Lower leg skin (tissue), 4 donors: ENCODE measurements around the gene BBLN. TPM values are rescaled to one million over a fixed set of nuclear protein-coding genes. Genes with fewer than 3 reads are reported as not detected.
A peak's percentile ranks its signal among the peaks of the same experiment; 100 is the strongest.

Source experiments
- DNase-seq, 2 donors: peaks; one replicate each; pipeline ENCODE4 v3.0.0-alpha.2; 2019; ENCODE audit warnings: low spot score in 2 of 2
- H3K4me3 ChIP-seq: fragments of 200-600 bp; sonication (generic); 2 replicates; pipeline ENCODE4 v1.5.1; 2017; ENCODE audit warnings: mild to moderate bottlenecking, low read depth; ENCODE audit not compliant: poor library complexity, severe bottlenecking
- POLR2A ChIP-seq, 2 donors: fragments of 450-650 bp; IDR thresholded peaks; one replicate each; pipeline ENCODE4 v1.6.1; 2016 to 2017; ENCODE audit warnings: antibody characterized with exemption in 2 of 2, mild to moderate bottlenecking in 1 of 2, moderate library complexity in 1 of 2
- WGBS, 2 donors: methylation state at CpG; one replicate each; pipeline ENCODE4 v1.1.5; 2018; 5-methylcytosine and 5-hydroxymethylcytosine counted together
- intact Hi-C: fragments of 100-400 bp; cut with DNase I; formaldehyde crosslinking; loops from one replicate; pipeline ENCODE4 v1.15.0; 2023; ENCODE audit warnings: low total_unique reads
- total RNA-seq, 4 donors: library from RNA; depleted of rRNA; stranded (reverse); fragments of >200 nt; gene quantifications; one replicate each; pipeline ENCODE4 v1.1.0, GENCODE V29; 2016
- TF ChIP-seq, protein P1 (sequence below), 3 donors: fragments of 450-650 bp; IDR thresholded peaks; one replicate each; pipeline ENCODE4 v1.5.1; 2016; ENCODE audit warnings: antibody characterized with exemption in 3 of 3, mild to moderate bottlenecking in 3 of 3, moderate library complexity in 2 of 3

Gene BBLN
- total RNA-seq, 4 donors from 2014 or later = 288 to 606 (median 392) TPM

DNA sequence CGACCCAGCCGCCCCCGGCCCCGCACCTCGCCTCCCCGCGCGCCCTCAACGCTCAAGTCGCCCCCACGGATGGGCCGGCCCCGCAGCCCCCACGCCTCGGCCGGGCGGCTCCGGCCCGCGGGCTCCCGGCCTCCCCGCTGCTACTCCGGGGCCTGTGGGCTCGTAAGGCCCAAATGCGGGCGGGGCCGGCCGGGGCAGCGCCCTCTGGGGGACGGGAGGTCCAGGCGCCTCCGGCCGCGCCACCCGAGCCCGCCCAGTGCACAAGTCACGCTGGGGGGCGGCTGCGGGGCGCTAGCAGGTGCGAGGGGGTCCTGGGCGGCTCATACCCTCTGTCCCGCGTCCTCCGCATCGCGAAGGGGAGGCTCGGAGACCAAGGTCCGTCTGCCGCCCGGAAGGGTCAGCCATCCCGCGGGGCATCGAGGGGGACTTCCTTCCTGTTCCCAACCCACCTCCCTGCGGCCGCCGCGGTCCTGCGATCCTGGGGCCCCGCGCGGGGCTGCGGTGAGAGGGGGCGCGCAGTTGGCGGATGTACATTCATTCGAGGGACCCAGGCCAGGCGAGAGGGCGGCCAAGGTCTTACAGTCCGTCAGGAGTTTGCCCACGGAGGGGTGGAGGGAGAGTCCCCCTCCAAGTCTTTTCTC lies 31.5 kb downstream of the BBLN start, which contains the start of gene CIZ1:
CIZ1 (minus strand) TSS at position 167 of the 641 bp plus-strand sequence. CDS start 715 bp downstream, outside the sequence.
- peak in 1 of 2 donors; percentile 95 for DNase-seq
- no peak for TF ChIP-seq POLR2A (IDR thresholded peaks at IDR 0.05)
- TF ChIP-seq, protein P1, sequence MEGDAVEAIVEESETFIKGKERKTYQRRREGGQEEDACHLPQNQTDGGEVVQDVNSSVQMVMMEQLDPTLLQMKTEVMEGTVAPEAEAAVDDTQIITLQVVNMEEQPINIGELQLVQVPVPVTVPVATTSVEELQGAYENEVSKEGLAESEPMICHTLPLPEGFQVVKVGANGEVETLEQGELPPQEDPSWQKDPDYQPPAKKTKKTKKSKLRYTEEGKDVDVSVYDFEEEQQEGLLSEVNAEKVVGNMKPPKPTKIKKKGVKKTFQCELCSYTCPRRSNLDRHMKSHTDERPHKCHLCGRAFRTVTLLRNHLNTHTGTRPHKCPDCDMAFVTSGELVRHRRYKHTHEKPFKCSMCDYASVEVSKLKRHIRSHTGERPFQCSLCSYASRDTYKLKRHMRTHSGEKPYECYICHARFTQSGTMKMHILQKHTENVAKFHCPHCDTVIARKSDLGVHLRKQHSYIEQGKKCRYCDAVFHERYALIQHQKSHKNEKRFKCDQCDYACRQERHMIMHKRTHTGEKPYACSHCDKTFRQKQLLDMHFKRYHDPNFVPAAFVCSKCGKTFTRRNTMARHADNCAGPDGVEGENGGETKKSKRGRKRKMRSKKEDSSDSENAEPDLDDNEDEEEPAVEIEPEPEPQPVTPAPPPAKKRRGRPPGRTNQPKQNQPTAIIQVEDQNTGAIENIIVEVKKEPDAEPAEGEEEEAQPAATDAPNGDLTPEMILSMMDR (IDR thresholded peaks at IDR 0.05) = no peak
- WGBS, 2 donors = 2 to 4% methylated on average over 7 to 17 of the region's 71 CpGs
- intact Hi-C loops = no loop called here
- H3K4me3 ChIP-seq = peak within 1 kb of the TSS; percentile 72

GRCh38 chr9:128192601-128193371 lies 32.7 kb downstream of the BBLN start:
- TF ChIP-seq POLR2A (IDR thresholded peaks at IDR 0.05) = no peak
- TF ChIP-seq, protein P1 (IDR thresholded peaks at IDR 0.05) = no peak
- DNase-seq = peak; percentile 88 to 97
- no peak overlapping the region for H3K4me3 ChIP-seq
- 13 to 31% methylated on average over 25 to 56 of the region's 56 CpGs for WGBS, 2 donors
- intact Hi-C loops = no loop called here

DNA sequence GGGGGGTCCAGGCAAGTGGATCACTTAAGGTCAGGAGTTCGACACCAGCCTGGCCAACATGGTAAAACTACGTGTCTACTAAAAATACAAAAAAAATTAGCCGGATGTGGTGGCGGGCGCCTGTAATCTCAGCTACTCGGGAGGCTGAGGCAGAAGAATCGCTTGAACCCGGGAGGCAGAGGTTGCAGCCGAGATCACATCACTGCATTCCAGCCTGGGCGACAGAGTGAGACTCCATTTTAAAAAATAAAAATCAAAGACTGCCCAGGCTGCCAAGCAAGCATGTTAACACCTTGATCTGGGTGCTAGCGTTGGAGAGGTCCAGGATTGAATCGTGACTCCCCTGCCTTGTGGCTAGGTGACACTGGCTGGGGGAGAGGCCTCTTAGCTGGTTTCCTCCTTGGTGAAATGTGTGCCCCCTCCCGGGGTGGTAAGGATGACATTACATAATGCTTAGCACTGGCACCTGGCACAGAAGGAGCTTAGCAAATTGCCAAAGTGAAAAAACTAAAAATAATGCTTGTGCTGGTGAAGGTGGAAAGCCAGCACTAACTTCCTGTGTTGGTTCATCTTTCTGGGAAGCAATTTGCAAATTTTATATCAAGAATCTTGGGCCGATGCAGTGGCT lies 33.5 kb downstream of the BBLN start:
- TF ChIP-seq, protein P1 (IDR thresholded peaks at IDR 0.05) = no peak
- no peak for TF ChIP-seq POLR2A (IDR thresholded peaks at IDR 0.05)
- intact Hi-C loops = no loop called here
- 62 to 73% methylated on average over 14 of the region's 14 CpGs for WGBS, 2 donors
- H3K4me3 ChIP-seq = no peak overlapping the region
- no peak for DNase-seq

DNA sequence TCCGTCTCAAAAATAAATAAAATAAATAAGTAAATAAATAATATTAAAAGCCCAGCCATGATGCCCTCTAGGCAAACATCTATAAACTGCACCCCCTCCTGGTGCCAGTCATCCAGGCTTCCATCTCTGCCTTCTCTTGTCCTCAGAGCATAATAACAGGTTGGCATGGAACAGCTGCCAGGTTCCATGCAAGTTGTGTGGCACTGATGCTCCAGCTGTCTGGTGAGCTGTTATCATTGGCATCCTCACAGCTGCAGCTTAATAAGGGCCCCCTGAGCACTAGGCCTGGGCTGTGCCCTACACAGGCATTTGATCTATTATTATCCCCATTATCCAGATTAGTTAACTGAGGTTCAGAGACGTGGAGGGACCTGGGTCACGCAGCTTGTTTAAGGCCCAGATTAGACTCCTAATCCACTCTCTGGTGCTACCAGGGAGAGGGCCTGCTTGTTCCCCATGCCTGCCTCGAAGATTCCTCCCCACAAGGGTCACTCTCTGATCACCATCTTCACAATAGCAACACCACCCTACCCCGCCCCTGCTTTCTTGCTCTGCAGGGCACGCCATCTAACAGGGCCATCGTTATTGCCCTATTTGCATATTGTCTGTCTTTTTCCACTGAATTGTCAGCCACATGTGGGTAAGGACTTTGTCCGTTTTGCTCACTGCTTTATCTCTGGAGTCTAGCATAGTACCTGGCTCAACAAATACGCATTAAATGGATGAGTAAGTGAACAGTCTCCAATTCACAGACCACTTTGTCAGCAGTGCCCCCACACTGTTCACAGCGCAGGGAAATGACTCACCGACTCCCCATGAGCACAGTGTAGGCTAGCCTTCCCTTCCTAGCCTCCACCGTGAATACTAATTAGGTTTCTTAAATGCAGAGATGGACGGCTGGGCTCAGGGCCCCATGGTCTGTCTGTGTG lies 41.6 kb downstream of the BBLN start:
- TF ChIP-seq, protein P1 (IDR thresholded peaks at IDR 0.05) = no peak
- TF ChIP-seq POLR2A (IDR thresholded peaks at IDR 0.05) = no peak
- intact Hi-C loops = no loop called here
- no peak overlapping the region for H3K4me3 ChIP-seq
- DNase-seq = no peak
- WGBS, 2 donors = 85 to 88% methylated on average over 13 of the region's 13 CpGs

DNA sequence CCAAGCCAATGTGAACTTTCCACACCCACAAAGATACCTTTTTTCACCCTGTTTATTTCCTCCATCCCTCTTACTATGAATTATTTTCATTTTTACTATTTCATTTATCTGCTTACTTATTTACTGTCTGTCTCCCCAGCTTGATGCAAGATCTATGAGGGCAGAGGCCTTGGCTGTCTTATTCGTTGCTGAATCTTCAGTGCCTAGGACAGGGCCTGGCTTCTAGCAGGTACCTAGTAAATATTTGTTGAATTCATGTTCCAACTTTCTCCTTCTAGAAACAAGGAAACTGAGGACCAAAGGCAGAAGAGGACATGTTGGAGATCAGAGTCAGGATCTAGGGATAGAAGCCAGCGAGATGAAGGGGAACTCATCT lies 42.6 kb downstream of the BBLN start:
- intact Hi-C loops = no loop called here
- 14 to 21% methylated on average over 2 of the region's 2 CpGs for WGBS, 2 donors
- TF ChIP-seq POLR2A (IDR thresholded peaks at IDR 0.05) = no peak
- TF ChIP-seq, protein P1 (IDR thresholded peaks at IDR 0.05) = no peak
- no peak for DNase-seq
- H3K4me3 ChIP-seq = no peak overlapping the region
